Stimulated activated CD4-positive, alpha-beta T cell treated with anti-CD3 and anti-CD28 coated beads, TNF-alpha, amount 100 ng/mL, for 48 hours (primary cell): ENCODE results near the gene IZUMO4.
A peak's percentile ranks its signal among the peaks of the same experiment; 100 is the strongest.

Experiments
- DNase-seq, 3 donors: peaks; one replicate each; pipeline ENCODE4 v3.0.0-alpha.2; 2020; ENCODE audit warnings: low read depth in 3 of 3

Gene IZUMO4

DNA sequence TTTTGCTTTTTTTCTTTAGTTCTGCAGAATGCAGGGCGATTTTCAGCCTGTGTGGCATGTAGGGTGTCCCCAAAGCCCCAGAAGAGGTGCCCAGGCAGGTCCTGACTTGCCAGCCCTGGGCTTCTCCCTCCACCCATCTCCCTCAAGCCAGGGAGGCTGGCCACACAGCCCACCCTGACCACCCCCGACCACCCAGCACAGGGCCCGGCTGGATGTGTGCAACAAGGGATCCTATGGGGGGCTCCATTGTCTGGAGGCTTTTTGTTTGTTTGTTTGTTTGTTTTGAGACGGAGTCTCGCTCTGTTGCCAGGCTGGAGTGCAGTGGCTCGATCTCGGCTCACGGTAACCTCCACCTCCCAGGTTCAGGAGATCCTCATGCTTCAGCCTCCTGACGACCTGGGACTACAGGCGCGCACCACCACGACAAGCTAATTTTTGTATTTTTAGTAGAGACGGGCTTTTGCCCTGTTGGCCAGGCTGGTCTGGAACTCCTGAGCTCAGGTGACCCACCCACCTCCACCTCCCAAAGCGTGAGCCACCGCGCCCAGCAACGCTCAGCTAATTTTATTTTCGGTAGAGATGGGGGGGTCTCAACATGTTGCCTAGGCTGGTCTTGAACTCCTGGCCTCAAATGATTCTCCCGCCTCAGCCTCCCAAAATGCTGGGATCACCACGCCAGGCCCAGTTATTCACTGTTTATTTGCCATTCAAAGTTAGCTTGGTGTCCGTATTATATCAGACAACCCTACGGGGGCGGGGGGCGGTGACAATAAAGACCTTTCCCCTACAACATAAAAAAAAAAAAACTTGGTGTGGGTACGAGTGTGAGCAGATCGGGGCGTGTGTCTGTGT, 37.9 kb upstream of the IZUMO4 start:
- no peak for DNase-seq

DNA sequence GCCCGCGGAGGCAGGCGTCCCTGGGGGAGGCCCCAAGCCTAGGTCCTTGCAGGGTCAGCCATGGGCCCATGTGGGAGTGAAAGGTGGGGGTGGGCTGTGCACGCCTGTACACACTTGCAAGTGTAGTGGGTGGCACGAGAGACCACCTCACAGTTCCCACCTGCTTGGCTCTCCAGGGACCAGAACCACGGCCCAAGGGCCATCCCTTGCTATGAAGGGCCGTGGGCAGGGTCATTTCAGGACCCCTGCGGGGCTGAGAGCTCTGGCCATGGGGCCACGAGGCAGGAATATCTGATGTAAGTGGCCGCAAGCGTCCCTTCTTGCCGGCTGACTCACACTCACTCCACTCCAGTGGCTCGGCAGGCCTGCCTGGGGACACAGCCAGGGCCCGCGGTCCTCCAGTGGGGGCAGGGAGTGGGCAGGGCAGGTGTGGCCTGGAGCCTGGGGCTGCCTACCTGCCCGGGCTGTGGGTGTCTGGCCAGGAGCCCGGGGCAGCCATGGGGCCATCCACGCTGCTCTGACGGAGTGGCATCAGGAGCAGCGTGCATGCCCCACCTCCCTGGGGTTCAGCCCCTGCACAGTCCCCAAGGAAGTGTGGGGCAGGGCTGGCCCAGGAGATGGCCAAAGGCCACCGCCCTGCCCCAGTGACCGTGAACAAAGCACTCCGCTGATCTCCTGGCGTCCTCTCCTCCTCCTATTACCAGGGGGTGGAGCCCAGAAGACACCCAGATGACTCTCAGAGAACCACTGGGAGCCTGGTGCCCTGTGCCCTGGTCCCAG, 37.1 kb upstream of the IZUMO4 start:
- no peak for DNase-seq

DNA sequence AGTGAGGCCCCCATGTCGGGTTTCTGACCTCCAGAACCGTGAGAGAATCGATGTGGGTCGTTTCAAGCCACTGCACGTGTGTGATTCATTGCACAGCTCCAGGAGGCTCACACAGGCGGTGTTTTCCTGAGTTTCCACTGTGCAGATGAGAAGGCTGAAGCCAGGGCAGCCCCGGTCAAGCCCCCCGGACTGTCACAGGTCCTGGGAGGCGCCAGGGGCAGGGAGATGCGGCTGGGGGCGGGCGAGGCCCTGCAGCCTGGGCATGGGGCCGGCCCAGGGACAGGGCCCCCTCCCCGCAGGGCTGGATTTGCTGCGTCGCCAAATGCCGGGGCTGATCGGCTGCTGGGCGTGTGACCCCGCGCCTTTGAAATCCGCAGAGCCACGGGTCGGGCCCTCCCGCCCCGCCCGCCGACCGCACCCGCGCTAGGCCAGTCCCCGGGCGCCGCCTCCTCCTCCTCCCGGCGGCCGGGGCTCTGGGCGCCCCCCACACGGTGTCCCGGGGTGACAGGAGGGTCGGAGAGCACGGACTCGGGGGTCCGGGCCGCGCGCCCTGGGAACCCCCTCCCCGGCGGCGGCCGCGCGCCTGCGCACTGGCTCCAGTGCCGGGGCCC, 35.7 kb upstream of the IZUMO4 start:
- no peak for DNase-seq

DNA sequence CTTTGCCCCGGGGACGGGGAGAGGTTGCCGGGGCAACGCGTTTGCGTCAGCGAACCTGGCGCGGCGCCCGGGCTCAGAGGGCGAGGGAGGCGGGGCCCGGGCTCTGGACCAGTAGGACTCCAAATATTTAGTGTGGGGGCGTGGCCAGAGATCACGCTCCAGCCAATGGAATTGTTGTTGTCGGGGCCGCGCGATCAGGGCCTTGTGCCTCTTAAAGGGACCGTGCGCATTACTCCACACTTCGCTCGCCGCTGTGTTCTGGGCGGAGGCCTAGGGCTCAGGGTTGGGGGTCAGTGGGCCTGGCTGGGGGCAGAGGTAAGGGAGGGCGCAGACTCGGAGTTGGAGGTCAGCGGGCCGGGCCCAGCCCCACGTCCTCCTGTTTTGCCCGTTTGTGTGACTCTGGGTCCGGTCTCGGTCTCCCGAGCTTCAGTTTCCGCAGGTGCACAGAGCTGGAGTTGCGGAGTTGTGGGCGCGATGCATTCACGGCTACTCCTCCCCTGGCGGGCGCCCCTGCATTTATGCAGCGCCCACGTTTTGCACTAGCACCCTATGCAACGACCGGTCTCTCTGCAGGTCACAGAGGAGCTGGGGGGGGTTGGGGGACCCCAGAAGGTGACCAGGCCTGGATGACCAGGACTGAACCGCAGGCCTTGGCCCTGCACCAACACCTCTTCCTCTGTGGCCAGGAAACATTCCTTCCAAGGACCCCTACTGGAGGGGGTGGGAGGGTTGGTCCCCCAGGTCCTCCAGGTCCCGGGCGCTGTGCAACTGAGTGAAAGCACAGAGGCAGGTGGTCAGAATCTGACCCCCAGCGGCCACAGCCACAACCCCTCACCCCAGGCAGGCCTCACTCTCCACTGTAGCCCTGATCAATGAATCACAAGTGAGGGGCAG, 35.0 kb upstream of the IZUMO4 start:
- DNase-seq, result peak; percentile 98 to 99 (median 99)

DNA sequence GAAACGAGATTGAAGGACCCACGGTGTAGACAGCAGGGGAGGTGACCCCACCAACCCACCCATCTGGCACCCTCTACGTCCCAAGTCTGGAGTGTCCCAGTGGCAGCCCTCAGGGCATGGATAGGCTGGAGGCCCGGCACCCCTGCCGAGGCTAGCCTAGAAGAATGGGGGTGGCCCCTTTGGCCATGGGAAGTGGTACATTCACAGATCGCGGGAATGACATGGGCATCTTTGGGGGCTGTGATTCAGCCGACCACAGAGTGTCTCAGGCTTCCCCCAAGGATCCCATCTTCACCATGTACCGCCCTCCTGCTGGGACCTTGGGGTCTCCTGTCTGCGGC, 34.4 kb upstream of the IZUMO4 start:
- DNase-seq, result no peak

DNA sequence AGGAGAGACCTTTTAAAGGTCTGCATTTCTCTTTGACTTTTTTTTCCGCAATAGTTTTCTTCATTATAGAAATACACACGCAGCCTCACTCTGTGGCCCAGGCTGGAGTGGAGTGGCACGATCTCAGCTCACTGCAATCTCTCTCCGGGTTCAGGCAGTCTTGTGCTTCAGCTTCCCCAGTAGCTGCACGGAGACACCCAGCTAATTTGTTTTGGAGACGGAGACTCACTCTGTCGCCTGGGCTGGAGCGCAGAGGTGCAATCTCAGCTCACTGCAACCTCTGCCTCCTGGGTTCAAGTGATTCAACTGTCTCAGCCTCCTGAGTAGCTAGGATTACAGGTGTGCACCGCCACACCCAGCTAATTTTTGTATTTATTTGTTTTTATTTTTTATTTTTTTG, 33.9 kb upstream of the IZUMO4 start:
- DNase-seq, result no peak

DNA sequence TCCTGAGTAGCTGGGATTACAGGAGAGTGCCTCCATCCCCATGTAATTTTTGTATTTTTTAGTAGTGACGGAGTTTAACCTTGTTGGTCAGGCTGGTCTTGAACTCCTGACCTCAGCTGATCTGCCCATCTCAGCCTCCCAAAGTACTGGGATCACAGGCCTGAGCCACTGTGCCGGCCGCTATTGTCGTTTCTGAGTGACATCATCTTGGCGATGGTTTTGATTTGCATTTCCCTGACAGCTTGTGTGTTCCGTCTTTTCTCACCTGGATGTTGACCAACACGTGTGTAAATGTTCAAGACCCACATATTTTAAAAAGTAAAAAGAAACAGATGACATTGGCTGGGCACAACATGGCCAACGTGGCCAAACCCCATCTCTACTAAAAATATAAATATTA, 32.9 kb upstream of the IZUMO4 start:
- no peak for DNase-seq

DNA sequence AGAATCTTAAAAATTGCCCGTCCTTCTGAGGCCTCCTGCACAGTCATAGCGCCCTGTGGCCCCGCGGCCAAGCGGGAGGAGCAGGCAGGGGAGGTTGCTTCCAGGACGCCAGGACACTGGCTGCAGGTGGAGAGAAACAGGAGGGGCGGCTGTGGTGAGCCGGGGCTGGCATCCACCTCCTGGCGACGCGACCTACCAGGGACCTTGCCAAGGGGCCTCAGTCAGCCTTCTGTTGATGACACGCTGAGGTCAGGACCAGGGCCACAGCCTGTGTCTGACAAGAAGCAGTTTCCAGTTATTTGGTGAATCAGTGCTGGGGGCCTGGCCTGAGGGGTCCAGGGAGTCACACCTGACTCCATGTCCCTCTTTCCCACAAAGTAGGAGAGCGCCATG, 32.3 kb upstream of the IZUMO4 start:
- DNase-seq, result no peak

DNA sequence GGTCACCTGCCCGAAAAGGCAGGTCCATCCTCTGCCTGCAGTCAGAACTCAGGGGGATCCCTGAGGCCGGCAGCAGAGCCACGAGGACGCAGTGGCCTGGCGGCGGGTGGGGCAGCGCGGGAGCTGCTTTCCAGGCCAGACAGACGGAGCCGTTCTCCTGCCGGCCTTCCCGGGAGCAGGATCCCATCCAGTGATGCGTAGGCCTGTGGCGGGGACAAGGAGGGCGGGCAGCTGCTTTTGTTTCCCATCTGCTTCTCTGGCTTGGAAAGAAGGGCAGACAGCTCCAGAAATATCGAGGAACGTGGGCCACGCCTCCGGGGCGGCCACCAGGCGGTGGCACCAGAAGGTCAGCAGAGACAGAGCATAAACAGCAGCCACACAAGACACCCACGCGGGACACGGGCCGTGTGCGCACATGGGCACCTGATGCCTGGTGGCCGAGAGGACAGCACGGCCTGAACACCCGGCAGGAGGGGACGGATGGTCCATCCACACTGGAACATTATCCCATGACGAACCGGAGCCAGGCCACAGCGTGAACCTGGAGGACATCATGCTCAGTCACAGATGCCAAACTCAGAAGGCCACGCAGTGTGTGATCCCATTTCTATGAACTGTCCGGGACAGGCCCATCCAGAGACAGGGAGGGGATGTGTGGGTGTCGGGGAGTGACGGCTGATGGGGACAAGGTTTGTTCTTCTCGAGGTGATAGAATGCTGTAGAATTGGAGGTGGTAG, 31.8 kb upstream of the IZUMO4 start:
- no peak for DNase-seq

DNA sequence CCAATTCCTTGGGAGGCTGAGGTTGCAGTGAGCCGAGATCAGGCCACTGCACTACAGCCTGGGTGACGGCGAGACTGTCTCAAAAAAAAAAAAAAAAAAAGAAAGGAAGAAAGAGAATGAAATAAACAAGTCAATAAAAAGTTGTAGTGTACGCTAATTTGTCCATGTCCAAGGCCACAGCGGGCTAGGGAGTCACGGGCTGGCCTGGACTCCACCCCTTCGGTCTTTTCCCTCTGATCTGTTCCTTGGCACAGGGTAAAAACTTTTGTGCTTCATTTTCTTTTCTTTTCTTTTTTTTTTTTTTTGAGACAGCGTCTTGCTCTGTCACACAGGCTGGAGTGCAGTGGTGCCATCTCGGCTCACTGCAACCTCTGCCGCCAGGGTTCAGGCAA, 26.3 kb upstream of the IZUMO4 start:
- DNase-seq, result no peak

DNA sequence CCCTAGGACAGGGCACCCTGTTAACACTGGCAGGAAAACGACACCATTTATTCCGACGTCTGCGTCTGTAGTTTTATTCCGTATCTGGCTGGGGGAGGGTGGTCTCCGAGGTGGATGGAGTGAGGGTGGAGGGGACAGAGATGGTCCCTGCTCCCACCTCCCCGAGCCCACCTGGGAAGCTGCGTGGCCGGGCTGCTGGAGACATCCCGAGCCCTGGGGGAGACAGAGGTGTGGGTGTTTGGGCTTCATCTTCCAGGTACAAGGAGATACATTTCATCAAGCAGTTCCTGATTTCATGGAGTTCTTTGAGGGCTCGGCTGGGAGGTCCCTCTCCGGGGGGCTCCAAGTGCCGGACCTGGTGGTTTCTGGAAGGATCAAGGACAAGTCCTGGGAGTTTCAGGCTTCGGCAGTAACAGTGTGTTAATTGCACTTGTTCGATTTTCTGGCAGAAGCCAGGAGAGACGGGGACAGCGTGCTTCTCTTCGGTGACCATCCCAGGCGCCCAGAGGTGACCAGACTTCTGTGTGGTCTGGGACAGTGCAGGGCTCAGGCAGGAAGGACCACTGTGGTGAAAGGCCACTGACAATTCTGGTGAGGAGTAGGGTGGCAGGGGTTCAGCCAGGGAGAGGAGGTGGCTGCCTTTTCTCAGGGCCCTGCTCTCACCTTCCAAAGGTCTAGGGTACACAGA, 25.6 kb upstream of the IZUMO4 start:
- DNase-seq, result no peak

DNA sequence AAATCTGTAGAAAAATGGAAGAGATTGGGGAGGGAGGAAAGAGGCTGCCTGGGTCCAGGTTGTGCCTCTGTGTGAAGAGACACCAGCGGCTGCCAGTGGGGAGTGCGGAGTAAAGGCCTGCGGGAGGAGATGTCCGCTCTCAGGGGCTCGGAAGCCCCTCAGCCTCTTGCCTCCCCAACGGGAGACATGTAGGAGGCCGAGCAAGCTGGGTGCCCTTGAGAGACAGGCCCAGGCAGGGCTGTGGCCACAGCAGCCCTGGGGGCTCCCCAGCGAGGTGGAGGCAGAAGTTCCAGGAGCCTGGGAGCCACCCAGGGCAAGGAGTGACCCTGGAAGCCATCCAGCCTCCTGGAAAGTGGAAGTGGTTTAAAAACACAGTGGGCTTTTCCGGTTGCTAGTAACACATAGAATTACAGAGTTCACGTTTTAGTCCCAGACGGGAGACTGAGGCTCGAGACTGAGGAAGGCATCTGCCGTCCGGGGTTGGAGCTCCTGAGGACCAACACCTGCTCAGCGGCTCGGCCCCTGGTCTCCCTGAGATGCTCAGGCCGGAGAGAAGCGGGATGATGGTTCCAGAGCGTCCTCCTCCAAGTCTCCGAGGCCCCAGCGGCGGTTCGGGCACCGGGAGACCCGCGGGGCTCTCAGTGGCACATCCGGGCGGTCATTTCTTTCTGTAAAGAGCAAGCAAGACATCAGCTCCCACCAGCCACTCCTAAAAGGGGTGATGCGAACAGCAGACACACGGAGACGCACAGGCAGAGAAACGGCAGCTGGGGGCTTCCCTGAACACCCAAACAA, 23.8 kb upstream of the IZUMO4 start:
- no peak for DNase-seq

DNA sequence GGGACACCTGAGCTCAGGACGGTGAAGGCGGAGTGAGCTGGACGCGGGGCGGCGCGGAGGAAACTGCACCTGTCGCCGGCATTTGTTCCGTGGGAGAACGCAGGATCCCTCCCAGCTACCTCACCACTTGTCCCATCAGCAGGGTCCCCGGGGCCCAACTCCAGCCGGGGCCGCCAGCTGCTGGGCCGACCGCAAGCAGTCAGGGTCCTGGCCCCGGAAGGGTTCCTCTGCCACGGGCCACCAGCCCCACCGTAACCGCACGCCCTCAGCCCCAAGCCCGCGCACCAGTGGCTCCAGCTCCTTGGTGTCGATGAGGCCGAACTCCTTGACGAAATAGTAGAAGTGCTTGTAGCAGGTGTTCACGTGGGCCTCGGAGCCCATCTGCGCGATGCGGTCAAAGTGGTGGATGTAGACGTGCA, 20.2 kb upstream of the IZUMO4 start:
- DNase-seq, result no peak

DNA sequence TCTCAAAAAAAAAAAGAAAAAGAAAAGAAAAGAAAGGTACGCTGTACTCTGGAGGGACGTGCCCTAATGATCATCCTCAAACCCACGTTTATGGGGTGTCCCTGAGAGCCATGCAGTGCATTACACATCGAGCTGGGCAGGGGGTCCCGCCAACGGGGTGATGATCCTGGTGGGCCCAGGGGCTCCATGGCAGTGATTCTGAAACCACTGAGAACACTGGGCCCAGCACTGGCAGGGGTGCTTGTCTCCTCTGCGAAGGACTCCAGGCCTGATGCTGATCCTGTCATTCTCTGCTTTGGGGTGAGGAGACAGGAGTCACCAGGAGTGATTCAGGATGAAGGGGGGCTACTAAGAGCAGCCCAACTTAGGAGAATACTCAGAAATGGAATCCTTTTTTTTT, 19.3 kb upstream of the IZUMO4 start:
- no peak for DNase-seq

DNA sequence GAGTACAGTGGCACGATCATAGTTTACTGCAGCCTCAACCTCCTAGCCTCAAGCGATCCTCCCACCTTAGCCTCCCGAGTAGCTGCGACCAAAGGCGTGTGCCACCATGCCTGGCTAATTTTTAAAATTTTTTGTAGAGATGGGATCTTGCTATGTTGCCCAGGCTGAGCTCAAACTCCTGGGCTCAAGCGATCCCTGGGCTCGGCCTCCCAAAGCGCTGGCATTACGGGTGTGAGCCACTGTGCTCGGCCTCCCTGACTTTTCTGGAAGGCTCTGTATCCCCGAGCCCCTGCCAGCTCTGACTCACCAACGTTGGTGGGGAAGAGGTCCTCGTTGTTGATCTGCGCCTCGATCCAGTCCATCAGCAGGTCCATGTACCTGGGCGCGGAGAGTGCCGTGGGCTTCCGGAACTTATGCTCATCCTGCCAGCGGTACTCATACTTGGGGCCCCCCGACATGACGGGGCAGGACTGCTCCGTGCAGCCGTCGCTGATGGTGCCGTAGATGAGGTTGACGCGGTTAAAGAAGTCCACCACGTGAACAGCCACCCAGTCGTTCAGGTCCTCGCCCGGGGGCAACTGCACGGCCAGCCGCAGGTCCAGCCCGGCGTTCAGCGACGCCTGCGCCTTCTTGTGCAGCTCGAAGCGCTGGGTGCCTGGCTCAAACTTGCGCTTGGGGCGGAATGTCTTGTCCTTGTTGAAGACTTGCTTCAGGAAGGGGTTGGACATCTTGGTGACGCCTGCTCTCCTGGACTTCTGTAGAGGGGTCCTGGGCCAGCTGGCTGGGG, 18.7 kb upstream of the IZUMO4 start:
- DNase-seq, result no peak

DNA sequence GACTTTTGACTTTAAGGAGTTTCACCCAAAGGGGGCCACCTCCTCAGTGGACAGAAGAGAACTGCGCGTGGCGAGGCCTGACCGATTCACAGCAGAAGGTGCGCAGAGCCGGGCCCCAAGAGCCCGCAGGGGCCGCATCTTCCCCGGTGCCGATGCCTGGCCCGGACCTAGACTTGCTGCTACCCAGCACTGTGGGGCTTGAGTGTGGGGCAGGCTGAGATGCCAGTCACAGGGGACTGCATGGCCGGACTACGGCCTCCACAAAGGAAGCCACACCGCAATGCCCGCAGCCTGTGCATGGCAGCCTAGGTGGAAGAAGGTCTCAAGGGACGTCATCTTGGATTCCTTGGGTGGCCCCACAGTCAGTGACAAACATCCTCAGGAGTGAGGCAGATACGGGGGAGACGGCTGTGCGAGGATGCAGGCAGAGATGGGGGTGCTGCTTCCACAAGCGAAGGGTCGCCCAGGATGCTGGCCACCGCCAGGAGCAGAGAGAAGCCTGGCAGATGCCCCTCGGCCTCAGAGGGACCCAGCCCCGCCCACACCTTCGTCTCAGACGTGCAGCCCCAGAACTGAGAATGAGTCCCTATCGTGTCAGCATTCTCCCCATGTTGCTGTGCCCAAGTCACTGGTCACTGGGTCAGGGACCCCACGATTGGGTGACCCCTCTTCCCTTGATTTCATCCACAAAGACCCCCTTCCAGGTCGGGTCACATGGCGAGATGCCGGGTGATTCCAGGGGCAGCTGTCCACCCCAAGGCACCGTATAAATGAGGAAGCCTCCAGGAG, 17.4 kb upstream of the IZUMO4 start:
- no peak for DNase-seq

DNA sequence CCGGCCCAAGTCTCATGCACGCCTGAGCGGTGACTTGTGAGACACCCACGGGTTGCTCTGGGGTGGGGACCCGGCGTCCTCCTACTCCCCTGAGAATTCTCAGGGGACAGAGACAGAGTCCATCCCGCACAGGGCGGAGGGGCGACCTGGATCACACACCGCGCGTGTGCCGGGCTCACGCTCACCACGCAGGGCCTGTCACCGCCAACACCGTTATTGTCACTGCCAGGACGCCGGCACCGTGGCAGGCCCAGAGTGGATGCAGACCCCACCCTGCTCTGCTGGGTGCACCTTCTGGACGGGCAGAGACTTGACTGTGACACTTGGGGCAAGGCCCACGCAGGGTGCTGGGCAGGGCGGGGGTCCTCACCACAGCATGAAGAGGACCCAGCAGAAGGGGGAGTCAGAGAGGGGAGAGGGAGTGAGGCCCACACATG, 16.8 kb upstream of the IZUMO4 start:
- no peak for DNase-seq

DNA sequence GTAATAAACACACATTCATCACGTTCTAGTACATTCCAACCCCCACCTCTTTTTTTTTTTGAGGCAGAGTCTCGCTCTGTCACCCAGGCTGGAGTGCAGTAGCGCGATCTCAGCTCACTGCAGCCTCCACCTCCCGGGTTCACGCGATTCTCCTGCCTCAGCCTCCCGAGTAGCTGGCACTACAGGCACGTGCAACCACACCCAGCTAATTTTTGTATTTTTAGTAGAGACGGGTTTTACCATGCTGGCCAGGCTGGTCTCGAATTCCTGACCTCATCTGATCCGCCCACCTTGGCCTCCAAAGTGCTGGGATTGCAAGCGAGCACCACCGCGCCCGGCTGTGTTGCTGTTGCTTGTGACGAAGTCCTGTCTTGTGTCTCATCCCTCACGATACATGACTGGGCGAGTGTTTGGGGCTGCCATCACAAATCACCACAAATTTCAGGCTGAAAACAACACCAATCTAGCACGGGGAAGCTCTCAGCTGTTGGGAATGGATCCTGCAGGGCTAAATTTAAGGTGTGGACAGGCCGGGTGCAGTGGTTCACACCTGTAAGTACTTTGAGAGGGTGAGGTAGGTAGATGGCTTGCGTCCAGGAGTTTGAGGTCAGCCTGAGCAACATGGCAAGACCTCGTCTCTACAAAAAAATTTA, 16.3 kb upstream of the IZUMO4 start:
- DNase-seq, result no peak
